ENCODE results near the gene KLHL29.

Gene KLHL29

GRCh38 chr2:23746141-23746863 lies 361.3 kb downstream of the KLHL29 start:
- DNase-seq = no peak

- DNase-seq = no peak
These were observed 366.8 kb downstream of the KLHL29 start for GRCh38 chr2:23751747-23752265.

- DNase-seq = no peak
These were observed 368.5 kb downstream of the KLHL29 start for GRCh38 chr2:23753291-23754010.

GRCh38 chr2:23754970-23755369 lies 370.0 kb downstream of the KLHL29 start:
- no peak for DNase-seq

- DNase-seq = no peak
These were observed 371.8 kb downstream of the KLHL29 start for GRCh38 chr2:23756593-23757292.

- peak; percentile 47 to 83 (median 64) for DNase-seq
These were observed 372.9 kb downstream of the KLHL29 start for GRCh38 chr2:23757686-23758433.

Measured in suppressor macrophage (primary cell).